SK-N-SH treated with all-trans-retinoic acid at 6 μM for 48 hours (cell line): ENCODE measurements around the gene VSTM4.

Experiments
- ATAC-seq: fragments of 200-7000 bp; cut with Tn5 transposase; 3 replicates; pipeline ENCODE4 v1.9.1; 2020; ENCODE audit warnings: mild to moderate bottlenecking, moderate library complexity
- ARNTL ChIP-seq: fragments of 450-650 bp; formaldehyde crosslinking; IDR thresholded peaks from 2 replicates; pipeline ENCODE4 v1.5.0; 2020; ENCODE audit warnings: low read depth, mild to moderate bottlenecking, moderate library complexity, borderline replicate concordance
- BACH2 ChIP-seq: fragments of 250-450 bp; sonication (Bioruptor Pico); IDR thresholded peaks from 2 replicates; pipeline ENCODE4 v1.9.0; 2021; ENCODE audit warnings: mild to moderate bottlenecking, borderline replicate concordance
- CSDC2 ChIP-seq: fragments of 250-450 bp; sonication (Bioruptor Pico); IDR thresholded peaks from 2 replicates; pipeline ENCODE4 v1.5.0; 2020; ENCODE audit warnings: mild to moderate bottlenecking, moderate library complexity
- CSRNP3 ChIP-seq: fragments of 250-450 bp; sonication (Bioruptor Pico); IDR thresholded peaks from 2 replicates; pipeline ENCODE4 v1.5.1; 2021; ENCODE audit warnings: mild to moderate bottlenecking, moderate library complexity
- ISL1 ChIP-seq: fragments of 250-450 bp; sonication (Bioruptor Pico); IDR thresholded peaks from 2 replicates; pipeline ENCODE4 v2.1.2; 2022; ENCODE audit warnings: mild to moderate bottlenecking, moderate library complexity
- OSR1 ChIP-seq: fragments of 250-450 bp; sonication (Bioruptor Pico); IDR thresholded peaks from 2 replicates; pipeline ENCODE4 v1.8.0; 2022; ENCODE audit warnings: moderate library complexity, mild to moderate bottlenecking, inconsistent platforms
- RARB ChIP-seq: fragments of 250-450 bp; sonication (Bioruptor Pico); IDR thresholded peaks from 2 replicates; pipeline ENCODE4 v1.8.0; 2021; ENCODE audit warnings: mild to moderate bottlenecking, moderate library complexity
- SNAI2 ChIP-seq: fragments of 250-450 bp; sonication (Bioruptor Pico); IDR thresholded peaks from 2 replicates; pipeline ENCODE4 v1.5.0; 2020; ENCODE audit warnings: mild to moderate bottlenecking, moderate library complexity
- TCF4 ChIP-seq: fragments of 250-450 bp; sonication (Bioruptor Pico); IDR thresholded peaks from 2 replicates; pipeline ENCODE4 v1.8.0; 2021; ENCODE audit warnings: mild to moderate bottlenecking, moderate library complexity, borderline replicate concordance
- TSHZ2 ChIP-seq: fragments of 250-450 bp; sonication (Bioruptor Pico); IDR thresholded peaks from 2 replicates; pipeline ENCODE4 v1.5.0; 2020; ENCODE audit warnings: mild to moderate bottlenecking, moderate library complexity
- ZC3H10 ChIP-seq: fragments of 250-450 bp; sonication (Bioruptor Pico); IDR thresholded peaks from 2 replicates; pipeline ENCODE4 v1.5.1; 2021; ENCODE audit warnings: mild to moderate bottlenecking, moderate library complexity
- ZFP3 ChIP-seq: fragments of 250-450 bp; sonication (Bioruptor Pico); IDR thresholded peaks from 2 replicates; pipeline ENCODE4 v1.5.0; 2020; ENCODE audit warnings: mild to moderate bottlenecking, moderate library complexity
- ZFP30 ChIP-seq: fragments of 450-650 bp; formaldehyde crosslinking; IDR thresholded peaks from 2 replicates; pipeline ENCODE4 v1.5.0; 2022; ENCODE audit warnings: mild to moderate bottlenecking, moderate library complexity
- ZNF565 ChIP-seq: fragments of 450-650 bp; formaldehyde crosslinking; conservative IDR thresholded peaks from 2 replicates; pipeline ENCODE4 v1.5.0; 2020; ENCODE audit warnings: low read depth, mild to moderate bottlenecking, moderate library complexity
- ZNF70 ChIP-seq: fragments of 450-650 bp; formaldehyde crosslinking; IDR thresholded peaks from 2 replicates; pipeline ENCODE4 v1.5.0; 2020; ENCODE audit warnings: mild to moderate bottlenecking, moderate library complexity
- TF ChIP-seq, protein P1 (sequence below): fragments of 250-450 bp; sonication (Bioruptor Pico); IDR thresholded peaks from 2 replicates; pipeline ENCODE4 v1.5.1; 2020; ENCODE audit warnings: low read depth, mild to moderate bottlenecking, moderate library complexity
- TF ChIP-seq, protein P2 (sequence below): fragments of 250-450 bp; sonication (Bioruptor Pico); IDR thresholded peaks from 2 replicates; pipeline ENCODE4 v1.8.0; 2020; ENCODE audit warnings: mild to moderate bottlenecking, moderate library complexity, borderline replicate concordance
- TF ChIP-seq, protein P3 (sequence below): fragments of 250-450 bp; sonication (Bioruptor Pico); IDR thresholded peaks from 2 replicates; pipeline ENCODE4 v1.8.0; 2021; ENCODE audit warnings: low read depth, mild to moderate bottlenecking, moderate library complexity, borderline replicate concordance

VSTM4 gene

GRCh38 chr10:49108656-49109055 lies 6.7 kb downstream of the VSTM4 start (continued):
- TF ChIP-seq TSHZ2 (CRISPR knock-in tag) (no peak), OSR1 (CRISPR knock-in tag) (no peak), ZNF565 (no peak), BACH2 (CRISPR knock-in tag) (no peak), ZFP30 (no peak)

GRCh38 chr10:49107887-49108267 lies 7.4 kb downstream of the VSTM4 start:
- ATAC-seq, result no peak
- TF ChIP-seq OSR1 (CRISPR knock-in tag), result no peak
- TF ChIP-seq ZNF565, result no peak
- no peak for TF ChIP-seq TSHZ2 (CRISPR knock-in tag)
- TF ChIP-seq RARB, result no peak
- TF ChIP-seq ZC3H10, result no peak
- TF ChIP-seq, protein P1, sequence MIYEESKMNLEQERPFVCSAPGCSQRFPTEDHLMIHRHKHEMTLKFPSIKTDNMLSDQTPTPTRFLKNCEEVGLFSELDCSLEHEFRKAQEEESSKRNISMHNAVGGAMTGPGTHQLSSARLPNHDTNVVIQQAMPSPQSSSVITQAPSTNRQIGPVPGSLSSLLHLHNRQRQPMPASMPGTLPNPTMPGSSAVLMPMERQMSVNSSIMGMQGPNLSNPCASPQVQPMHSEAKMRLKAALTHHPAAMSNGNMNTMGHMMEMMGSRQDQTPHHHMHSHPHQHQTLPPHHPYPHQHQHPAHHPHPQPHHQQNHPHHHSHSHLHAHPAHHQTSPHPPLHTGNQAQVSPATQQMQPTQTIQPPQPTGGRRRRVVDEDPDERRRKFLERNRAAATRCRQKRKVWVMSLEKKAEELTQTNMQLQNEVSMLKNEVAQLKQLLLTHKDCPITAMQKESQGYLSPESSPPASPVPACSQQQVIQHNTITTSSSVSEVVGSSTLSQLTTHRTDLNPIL (CRISPR knock-in tag), result no peak
- TF ChIP-seq, protein P2, sequence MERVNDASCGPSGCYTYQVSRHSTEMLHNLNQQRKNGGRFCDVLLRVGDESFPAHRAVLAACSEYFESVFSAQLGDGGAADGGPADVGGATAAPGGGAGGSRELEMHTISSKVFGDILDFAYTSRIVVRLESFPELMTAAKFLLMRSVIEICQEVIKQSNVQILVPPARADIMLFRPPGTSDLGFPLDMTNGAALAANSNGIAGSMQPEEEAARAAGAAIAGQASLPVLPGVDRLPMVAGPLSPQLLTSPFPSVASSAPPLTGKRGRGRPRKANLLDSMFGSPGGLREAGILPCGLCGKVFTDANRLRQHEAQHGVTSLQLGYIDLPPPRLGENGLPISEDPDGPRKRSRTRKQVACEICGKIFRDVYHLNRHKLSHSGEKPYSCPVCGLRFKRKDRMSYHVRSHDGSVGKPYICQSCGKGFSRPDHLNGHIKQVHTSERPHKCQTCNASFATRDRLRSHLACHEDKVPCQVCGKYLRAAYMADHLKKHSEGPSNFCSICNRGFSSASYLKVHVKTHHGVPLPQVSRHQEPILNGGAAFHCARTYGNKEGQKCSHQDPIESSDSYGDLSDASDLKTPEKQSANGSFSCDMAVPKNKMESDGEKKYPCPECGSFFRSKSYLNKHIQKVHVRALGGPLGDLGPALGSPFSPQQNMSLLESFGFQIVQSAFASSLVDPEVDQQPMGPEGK (CRISPR knock-in tag), result no peak
- no peak for TF ChIP-seq CSDC2 (CRISPR knock-in tag)
- TF ChIP-seq ZNF70 (CRISPR knock-in tag), result no peak
- no peak for TF ChIP-seq ZFP3 (CRISPR knock-in tag)
- TF ChIP-seq SNAI2 (CRISPR knock-in tag), result no peak
- no peak for TF ChIP-seq TCF4 (CRISPR knock-in tag)
- no peak for TF ChIP-seq CSRNP3 (CRISPR knock-in tag)
- TF ChIP-seq ARNTL, result no peak

DNA sequence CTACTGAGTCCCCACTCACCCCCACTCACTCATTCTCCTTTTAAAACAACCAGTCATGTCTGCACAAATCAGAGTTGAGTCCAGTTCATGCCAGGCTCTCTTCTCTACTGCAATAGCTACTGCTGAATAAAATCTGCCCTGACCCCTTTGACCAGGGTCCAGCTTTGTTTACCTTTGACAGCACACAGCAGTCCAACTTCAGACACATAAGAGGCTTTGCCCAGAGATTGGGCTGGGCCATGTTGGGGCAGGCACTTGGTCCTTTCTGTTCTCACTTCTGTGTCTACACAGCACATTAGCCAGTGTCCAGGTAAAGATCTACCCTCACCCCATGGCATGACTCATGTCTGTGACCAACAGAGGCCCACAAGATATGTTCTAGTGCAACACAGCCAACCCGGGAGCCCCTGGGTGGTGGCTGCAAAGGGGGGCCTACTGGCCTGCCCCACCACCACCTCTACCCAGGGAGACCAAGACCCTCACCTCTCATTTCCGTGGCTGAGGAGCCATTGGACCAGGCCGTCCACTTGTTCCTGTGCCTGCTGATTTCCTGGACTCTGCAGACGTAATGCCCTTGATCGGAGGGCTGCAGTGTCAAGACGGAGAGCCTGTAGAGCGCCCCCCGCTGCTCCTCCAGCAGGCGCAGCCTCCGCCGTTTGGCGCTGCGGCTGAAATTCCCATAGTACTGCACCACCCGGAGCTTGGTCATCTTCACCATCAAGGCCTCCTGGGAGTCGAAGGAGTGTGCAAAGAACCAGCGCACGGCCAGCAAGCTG lies 8.0 kb downstream of the VSTM4 start:
- ATAC-seq, result no peak
- no peak for TF ChIP-seq OSR1 (CRISPR knock-in tag)
- no peak for TF ChIP-seq BACH2 (CRISPR knock-in tag)
- no peak for TF ChIP-seq ISL1
- TF ChIP-seq, protein P3, sequence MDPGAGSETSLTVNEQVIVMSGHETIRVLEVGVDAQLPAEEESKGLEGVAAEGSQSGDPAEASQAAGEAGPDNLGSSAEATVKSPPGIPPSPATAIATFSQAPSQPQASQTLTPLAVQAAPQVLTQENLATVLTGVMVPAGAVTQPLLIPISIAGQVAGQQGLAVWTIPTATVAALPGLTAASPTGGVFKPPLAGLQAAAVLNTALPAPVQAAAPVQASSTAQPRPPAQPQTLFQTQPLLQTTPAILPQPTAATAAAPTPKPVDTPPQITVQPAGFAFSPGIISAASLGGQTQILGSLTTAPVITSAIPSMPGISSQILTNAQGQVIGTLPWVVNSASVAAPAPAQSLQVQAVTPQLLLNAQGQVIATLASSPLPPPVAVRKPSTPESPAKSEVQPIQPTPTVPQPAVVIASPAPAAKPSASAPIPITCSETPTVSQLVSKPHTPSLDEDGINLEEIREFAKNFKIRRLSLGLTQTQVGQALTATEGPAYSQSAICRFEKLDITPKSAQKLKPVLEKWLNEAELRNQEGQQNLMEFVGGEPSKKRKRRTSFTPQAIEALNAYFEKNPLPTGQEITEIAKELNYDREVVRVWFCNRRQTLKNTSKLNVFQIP (CRISPR knock-in tag), result no peak
- no peak for TF ChIP-seq SNAI2 (CRISPR knock-in tag)
- no peak for TF ChIP-seq CSRNP3 (CRISPR knock-in tag)
- TF ChIP-seq CSDC2 (CRISPR knock-in tag), result no peak
- no peak for TF ChIP-seq TSHZ2 (CRISPR knock-in tag)
